ENCODE results near the gene CRACDL.

CRACDL gene

DNA sequence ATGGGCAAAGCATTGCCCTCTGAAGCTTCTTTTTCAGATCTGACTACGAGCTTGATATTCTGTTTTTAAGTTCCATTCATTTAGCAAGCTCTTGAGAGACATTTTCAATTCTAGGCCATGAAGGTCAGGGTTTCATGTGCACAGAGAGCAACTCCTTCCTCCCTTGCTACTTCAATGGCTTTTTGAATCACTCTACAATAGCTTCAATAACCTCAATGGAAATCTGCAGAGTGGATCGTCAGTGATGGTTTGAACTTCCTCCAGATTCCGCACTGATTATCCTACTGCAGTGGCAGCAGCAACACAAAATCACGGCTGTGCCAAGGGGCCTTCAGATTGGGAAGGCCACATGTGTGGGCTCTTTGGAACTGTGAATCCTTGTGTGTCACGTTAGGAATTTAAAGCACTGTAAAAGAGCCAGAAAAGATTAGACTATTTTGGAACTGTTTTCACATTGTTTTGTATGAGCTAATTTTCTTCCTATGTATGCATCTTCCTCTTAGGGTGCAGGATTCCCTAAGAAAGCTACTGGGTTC is 116.7 kb downstream of the CRACDL start:
- Histone ChIP-seq H3K4me3 (ENCODE audit: low read length) (no peak overlapping the region), H3K27ac (ENCODE audit: low read depth, low read length) (no peak overlapping the region), H3K27me3 (ENCODE audit: control insufficient read depth, insufficient read depth, low read length) (no peaks in the 10 kb centered on the region), H3K9ac (ENCODE audit: low read length) (no peak overlapping the region), H3K4me1 (ENCODE audit: control insufficient read depth, insufficient read depth, low read length) (no peaks in the 10 kb centered on the region), H3K36me3 (ENCODE audit: control insufficient read depth, insufficient read depth, low read length) (no peaks in the 10 kb centered on the region)

DNA sequence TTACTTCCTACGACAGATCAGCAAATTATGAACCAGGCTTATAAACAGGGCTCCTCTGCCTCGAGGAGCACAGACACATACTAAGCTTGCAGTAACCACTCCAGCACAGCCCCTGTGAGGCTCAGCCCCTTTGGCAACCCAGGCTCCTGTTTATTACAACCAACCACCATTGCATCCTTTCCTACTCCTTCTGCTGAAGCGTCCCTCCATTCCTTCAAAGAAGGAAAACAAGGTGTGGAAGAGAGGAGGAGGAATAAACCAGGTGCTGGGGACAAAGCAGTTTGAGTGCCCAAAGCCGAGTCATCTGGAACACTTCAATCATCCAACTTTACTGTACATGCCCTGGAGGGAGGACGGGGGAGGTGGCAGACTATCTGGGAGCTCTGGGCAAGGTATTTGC is 117.9 kb downstream of the CRACDL start:
- no peaks in the 10 kb centered on the region for H3K4me1 ChIP-seq (ENCODE audit: control insufficient read depth, insufficient read depth, low read length)
- H3K36me3 ChIP-seq (ENCODE audit: control insufficient read depth, insufficient read depth, low read length): no peaks in the 10 kb centered on the region
- no peaks in the 10 kb centered on the region for H3K27me3 ChIP-seq (ENCODE audit: control insufficient read depth, insufficient read depth, low read length)
- no peak overlapping the region for H3K9ac ChIP-seq (ENCODE audit: low read length)
- H3K27ac ChIP-seq (ENCODE audit: low read depth, low read length): no peak overlapping the region
- H3K4me3 ChIP-seq (ENCODE audit: low read length): no peak overlapping the region

DNA sequence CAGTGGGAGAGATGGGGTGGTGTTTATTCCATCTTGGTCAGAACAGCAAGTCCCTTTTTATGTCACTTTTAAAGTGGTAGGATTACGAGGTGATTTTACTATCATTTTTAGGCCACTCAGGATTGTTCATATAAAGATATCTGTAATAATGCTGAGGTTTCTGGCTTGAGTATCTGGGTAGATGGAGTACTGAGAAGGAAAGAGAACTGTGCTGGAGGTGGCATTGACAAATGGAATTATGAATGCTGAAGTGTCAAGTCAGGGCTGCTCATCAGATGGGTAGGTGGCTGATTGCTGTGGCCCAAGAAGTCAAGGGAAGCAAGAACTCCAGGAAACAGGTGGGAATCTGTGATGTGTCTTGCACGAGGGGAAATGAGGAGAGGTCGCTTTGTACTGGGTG is 119.7 kb downstream of the CRACDL start:
- Histone ChIP-seq H3K36me3 (ENCODE audit: control insufficient read depth, insufficient read depth, low read length) (no peaks in the 10 kb centered on the region), H3K27me3 (ENCODE audit: control insufficient read depth, insufficient read depth, low read length) (no peaks in the 10 kb centered on the region), H3K4me3 (ENCODE audit: low read length) (no peak overlapping the region), H3K4me1 (ENCODE audit: control insufficient read depth, insufficient read depth, low read length) (no peaks in the 10 kb centered on the region), H3K9ac (ENCODE audit: low read length) (no peak overlapping the region), H3K27ac (ENCODE audit: low read depth, low read length) (no peak overlapping the region)

DNA sequence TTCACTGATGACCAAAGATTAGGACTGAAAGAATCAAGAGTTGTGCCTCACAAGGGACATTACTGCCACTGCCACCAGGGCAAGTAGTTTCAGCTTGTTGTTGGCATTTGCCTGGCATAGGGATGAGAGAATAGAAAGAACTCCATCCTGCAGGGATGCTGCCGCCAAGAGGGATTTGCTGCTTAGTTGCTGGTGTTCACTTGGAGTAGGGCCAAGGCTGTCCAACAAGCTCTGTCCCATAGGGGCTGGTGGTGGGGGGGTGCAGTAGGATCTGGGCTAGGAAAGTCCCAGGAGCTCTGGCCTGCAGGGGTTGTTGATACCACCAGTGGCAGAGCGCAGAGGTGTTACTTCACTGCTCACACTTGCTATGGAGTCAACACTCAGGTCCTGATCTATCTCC is 120.2 kb downstream of the CRACDL start:
- Histone ChIP-seq H3K27ac (ENCODE audit: low read depth, low read length) (no peak overlapping the region), H3K9ac (ENCODE audit: low read length) (no peak overlapping the region)

DNA sequence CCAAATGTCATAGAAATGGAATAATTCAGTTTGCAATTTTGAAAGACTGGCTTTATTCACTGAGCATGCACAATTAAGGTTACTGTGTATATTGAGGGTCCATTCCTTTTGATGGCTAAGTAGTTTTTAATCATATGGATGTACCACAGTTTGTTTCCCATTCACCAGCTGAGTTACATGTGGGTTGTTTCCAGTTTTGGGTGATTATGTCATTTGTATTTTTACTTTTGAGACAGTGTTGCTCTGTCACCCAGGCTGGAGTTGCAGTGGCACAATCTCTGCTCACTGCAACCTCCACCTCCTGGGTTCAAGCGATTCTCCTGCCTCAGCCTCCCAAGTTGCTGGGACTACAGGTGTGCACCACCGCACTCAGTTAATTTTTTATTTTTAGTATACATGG is 124.3 kb downstream of the CRACDL start:
- Histone ChIP-seq H3K36me3 (ENCODE audit: control insufficient read depth, insufficient read depth, low read length) (no peaks in the 10 kb centered on the region), H3K27me3 (ENCODE audit: control insufficient read depth, insufficient read depth, low read length) (no peaks in the 10 kb centered on the region), H3K4me1 (ENCODE audit: control insufficient read depth, insufficient read depth, low read length) (peaks cover under 1% of the 10 kb centered on the region), H3K4me3 (ENCODE audit: low read length) (no peak overlapping the region), H3K27ac (ENCODE audit: low read depth, low read length) (no peak overlapping the region), H3K9ac (ENCODE audit: low read length) (no peak overlapping the region)

More for the DNA sequence above, 120.2 kb downstream of the CRACDL start:
- no peaks in the 10 kb centered on the region for H3K36me3 ChIP-seq (ENCODE audit: control insufficient read depth, insufficient read depth, low read length)
- no peaks in the 10 kb centered on the region for H3K4me1 ChIP-seq (ENCODE audit: control insufficient read depth, insufficient read depth, low read length)
- no peaks in the 10 kb centered on the region for H3K27me3 ChIP-seq (ENCODE audit: control insufficient read depth, insufficient read depth, low read length)
- no peak overlapping the region for H3K4me3 ChIP-seq (ENCODE audit: low read length)

DNA sequence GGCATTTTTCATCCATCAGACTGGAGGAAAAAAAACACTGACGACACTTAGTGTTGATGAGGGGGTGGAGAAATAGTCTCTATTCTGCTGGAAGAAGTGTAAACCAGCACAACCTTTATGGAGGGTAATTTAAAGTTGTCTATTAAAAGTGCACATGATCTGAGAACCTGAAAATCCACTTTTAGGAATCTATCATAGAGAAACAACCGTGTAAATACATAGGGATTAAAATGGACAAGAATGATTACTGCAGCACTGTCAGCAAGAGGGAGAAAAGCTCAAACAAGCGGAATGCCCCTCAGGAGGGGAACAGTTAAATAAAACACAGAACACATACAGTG is 125.5 kb downstream of the CRACDL start:
- Histone ChIP-seq H3K9ac (ENCODE audit: low read length) (no peak overlapping the region), H3K27me3 (ENCODE audit: control insufficient read depth, insufficient read depth, low read length) (no peaks in the 10 kb centered on the region), H3K4me1 (ENCODE audit: control insufficient read depth, insufficient read depth, low read length) (peaks cover 8% of the 10 kb centered on the region), H3K36me3 (ENCODE audit: control insufficient read depth, insufficient read depth, low read length) (no peaks in the 10 kb centered on the region), H3K4me3 (ENCODE audit: low read length) (no peak overlapping the region), H3K27ac (ENCODE audit: low read depth, low read length) (no peak overlapping the region)

DNA sequence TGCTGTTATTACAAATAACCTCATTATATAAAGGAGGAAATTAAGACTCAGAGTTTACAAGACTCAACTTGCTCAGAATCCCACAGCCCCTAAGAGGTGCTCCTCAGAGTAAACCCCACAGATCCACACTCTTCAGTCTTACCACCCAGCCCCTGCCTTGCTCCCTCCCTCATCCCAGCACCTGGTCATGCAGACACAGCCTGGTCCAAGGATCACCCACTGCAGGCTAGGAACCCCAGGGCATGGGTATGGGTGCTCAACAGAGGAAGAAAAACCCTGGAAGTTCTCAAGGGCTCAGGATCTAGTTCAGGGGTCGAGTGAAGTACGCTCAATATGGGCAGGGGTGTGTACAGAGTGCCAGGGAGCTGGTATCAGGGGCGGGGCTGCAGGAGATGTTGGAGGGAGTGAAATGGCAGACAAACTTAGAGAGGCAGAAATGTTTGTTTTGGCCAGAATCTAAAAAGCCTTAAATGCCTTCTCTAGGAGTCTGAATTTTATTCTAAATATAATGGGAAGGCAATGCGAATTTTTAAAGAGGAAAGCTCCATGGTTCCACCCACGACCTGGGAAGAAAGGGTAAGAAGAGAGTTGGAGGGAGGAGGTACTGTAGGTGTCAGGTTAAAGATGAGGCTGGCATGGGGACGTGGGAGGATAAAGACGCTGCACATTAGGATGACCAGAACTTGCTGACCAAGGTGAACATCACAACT is 126.0 kb downstream of the CRACDL start:
- no peak overlapping the region for H3K27ac ChIP-seq (ENCODE audit: low read depth, low read length)

DNA sequence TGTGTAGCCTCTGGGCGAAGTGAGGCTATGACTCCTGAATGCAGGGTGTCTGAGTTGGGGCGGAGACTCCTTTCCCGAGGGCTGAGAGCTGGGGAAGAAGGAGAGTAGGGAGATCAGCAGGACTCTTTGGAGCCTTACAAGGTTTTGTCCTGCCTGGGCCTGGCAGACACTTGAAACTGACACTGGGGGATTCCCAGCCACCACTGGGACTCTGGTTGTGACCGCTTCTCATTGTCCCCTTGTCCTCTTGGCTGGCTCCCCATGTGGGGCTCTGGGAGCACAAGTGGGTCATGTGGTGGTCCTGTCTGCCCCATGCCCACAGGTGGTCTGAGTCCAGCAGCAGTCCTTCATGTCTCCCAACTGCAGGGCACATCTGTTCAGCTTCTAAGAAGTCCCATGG is 126.9 kb downstream of the CRACDL start:
- Histone ChIP-seq H3K27me3 (ENCODE audit: control insufficient read depth, insufficient read depth, low read length) (no peaks in the 10 kb centered on the region), H3K9ac (ENCODE audit: low read length) (no peak overlapping the region), H3K4me3 (ENCODE audit: low read length) (no peak overlapping the region)

More for the DNA sequence above, 126.0 kb downstream of the CRACDL start:
- peaks cover 8% of the 10 kb centered on the region for H3K4me1 ChIP-seq (ENCODE audit: control insufficient read depth, insufficient read depth, low read length)
- H3K4me3 ChIP-seq (ENCODE audit: low read length): no peak overlapping the region
- H3K9ac ChIP-seq (ENCODE audit: low read length): no peak overlapping the region
- no peaks in the 10 kb centered on the region for H3K36me3 ChIP-seq (ENCODE audit: control insufficient read depth, insufficient read depth, low read length)
- H3K27me3 ChIP-seq (ENCODE audit: control insufficient read depth, insufficient read depth, low read length): no peaks in the 10 kb centered on the region

DNA sequence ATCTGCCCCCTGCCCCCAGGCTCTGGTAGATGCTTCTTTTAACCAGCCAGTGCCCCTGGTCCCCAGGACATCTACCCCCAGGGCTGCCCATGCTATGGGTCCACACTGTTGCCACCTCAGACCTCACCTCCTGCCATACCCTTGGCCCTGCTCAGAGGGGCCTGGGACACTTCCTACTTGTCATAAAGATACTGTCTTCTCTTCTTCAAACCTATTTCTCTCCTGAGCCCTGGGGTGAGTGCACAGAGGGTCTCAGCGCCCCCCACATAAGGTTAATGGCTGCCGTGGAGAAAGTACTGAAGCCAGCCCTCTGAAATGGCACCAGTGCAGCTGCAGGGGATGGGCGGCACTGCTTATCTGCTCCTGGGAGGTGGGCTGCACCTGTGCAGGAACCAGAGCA is 127.5 kb downstream of the CRACDL start:
- no peak overlapping the region for H3K4me3 ChIP-seq (ENCODE audit: low read length)
- peaks cover 8% of the 10 kb centered on the region for H3K4me1 ChIP-seq (ENCODE audit: control insufficient read depth, insufficient read depth, low read length)
- H3K9ac ChIP-seq (ENCODE audit: low read length): no peak overlapping the region
- no peak overlapping the region for H3K27ac ChIP-seq (ENCODE audit: low read depth, low read length)
- H3K36me3 ChIP-seq (ENCODE audit: control insufficient read depth, insufficient read depth, low read length): no peaks in the 10 kb centered on the region
- H3K27me3 ChIP-seq (ENCODE audit: control insufficient read depth, insufficient read depth, low read length): no peaks in the 10 kb centered on the region

More for the DNA sequence above, 126.9 kb downstream of the CRACDL start:
- Histone ChIP-seq H3K4me1 (ENCODE audit: control insufficient read depth, insufficient read depth, low read length) (peaks cover 8% of the 10 kb centered on the region), H3K36me3 (ENCODE audit: control insufficient read depth, insufficient read depth, low read length) (no peaks in the 10 kb centered on the region), H3K27ac (ENCODE audit: low read depth, low read length) (no peak overlapping the region)

DNA sequence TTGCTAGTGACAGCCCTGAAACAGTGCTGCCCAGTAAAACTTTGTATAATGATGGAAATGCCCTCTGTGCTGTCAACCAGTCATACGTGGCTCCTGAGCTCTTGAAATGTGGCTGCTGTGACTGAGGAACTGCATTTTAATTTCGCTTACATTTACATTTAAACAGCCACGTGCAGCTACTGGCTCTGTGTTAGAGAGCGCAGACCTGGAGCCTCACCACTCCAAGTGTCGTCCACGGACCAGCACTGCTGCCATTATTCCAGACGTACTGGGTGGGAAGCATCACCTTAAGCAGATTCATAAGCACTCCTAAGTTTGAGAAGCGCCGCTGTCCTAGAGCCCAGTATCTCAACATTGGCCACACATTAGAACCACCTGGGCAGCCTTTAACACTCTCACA is 128.1 kb downstream of the CRACDL start:
- no peak overlapping the region for H3K4me3 ChIP-seq (ENCODE audit: low read length)
- no peaks in the 10 kb centered on the region for H3K36me3 ChIP-seq (ENCODE audit: control insufficient read depth, insufficient read depth, low read length)
- peaks cover 8% of the 10 kb centered on the region for H3K4me1 ChIP-seq (ENCODE audit: control insufficient read depth, insufficient read depth, low read length)
- no peak overlapping the region for H3K9ac ChIP-seq (ENCODE audit: low read length)
- no peak overlapping the region for H3K27ac ChIP-seq (ENCODE audit: low read depth, low read length)
- no peaks in the 10 kb centered on the region for H3K27me3 ChIP-seq (ENCODE audit: control insufficient read depth, insufficient read depth, low read length)

DNA sequence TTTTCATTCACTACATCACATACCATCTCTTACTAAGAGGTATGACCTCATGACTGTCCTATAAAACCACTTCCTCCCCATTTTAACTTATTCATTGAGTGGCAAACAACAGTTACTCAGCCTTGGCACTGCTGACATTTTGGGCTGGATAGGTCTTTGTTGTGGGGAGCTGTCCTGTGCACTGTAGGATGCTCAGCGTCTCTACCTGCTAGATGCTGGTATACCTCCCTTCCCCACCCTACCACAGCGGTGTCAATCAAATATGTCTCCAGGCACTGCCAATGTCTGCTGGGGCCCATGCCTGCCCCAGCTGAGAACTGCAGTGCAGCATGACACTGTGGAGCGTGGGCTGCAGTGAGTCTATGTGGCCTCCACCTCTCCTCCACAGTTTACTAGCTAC is 128.8 kb downstream of the CRACDL start:
- Histone ChIP-seq H3K27me3 (ENCODE audit: control insufficient read depth, insufficient read depth, low read length) (no peaks in the 10 kb centered on the region), H3K27ac (ENCODE audit: low read depth, low read length) (no peak overlapping the region), H3K4me3 (ENCODE audit: low read length) (no peak overlapping the region), H3K9ac (ENCODE audit: low read length) (no peak overlapping the region), H3K36me3 (ENCODE audit: control insufficient read depth, insufficient read depth, low read length) (no peaks in the 10 kb centered on the region), H3K4me1 (ENCODE audit: control insufficient read depth, insufficient read depth, low read length) (peaks cover 8% of the 10 kb centered on the region)

DNA sequence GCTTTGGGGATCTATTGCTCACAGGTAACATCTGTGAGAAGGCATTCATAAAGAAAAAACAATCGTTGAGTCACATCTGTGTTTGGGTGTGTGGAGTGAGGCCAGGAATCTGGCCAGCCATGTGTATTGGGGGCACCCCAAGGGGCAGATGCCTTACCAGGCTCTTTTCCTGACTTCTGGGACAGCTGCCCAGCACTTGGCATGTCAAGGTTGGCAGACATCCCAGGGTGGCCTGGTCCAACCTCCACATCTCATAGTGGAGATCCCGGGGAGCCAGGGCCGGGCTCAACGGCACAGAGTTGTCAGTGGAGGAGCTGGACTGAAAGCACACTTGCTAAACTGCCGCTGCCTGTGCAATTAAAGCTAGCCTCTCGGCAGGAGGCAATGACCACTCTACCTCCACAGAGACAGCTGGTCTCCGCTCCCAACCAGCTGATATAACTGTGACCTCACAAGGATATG is 129.8 kb downstream of the CRACDL start:
- H3K27ac ChIP-seq (ENCODE audit: low read depth, low read length): peak overlapping the region; percentile 32
- peaks cover 8% of the 10 kb centered on the region for H3K4me1 ChIP-seq (ENCODE audit: control insufficient read depth, insufficient read depth, low read length)
- no peaks in the 10 kb centered on the region for H3K27me3 ChIP-seq (ENCODE audit: control insufficient read depth, insufficient read depth, low read length)
- no peak overlapping the region for H3K4me3 ChIP-seq (ENCODE audit: low read length)
- no peak overlapping the region for H3K9ac ChIP-seq (ENCODE audit: low read length)
- no peaks in the 10 kb centered on the region for H3K36me3 ChIP-seq (ENCODE audit: control insufficient read depth, insufficient read depth, low read length)

Data from rectal smooth muscle tissue (tissue), 1 donor.